ENCODE measurements around the gene EXOC8. TPM values are rescaled to one million over a fixed set of nuclear protein-coding genes. Genes with fewer than 3 reads are reported as not detected.
A peak's percentile ranks its signal among the peaks of the same experiment; 100 is the strongest.

EXOC8 gene
- total and polyA plus RNA-seq, 5 donors, result 5.9 to 16.9 (median 13.0) TPM

- intact Hi-C loops (cut with DNase I), result no loop called here
- ATAC-seq, result no peak
- Histone ChIP-seq H3K9me3 (ENCODE audit: control insufficient read depth, low read length) (no peaks in the 10 kb centered on the region), H3K27ac (ENCODE audit: low read length) (no peak overlapping the region), H3K4me3 (ENCODE audit: low read length) (no peak overlapping the region), H3K4me1 (ENCODE audit: control insufficient read depth, insufficient read depth, low read length) (peaks cover 2% of the 10 kb centered on the region), H3K27me3 (ENCODE audit: control insufficient read depth, insufficient read depth) (no peaks in the 10 kb centered on the region)
- DNase-seq, result no peak
Measured at GRCh38 chr1:231372501-231372900, 34.8 kb upstream of the EXOC8 start.

GRCh38 chr1:231369282-231369681 lies 31.6 kb upstream of the EXOC8 start:
- ATAC-seq (peak in 1 of 2 donors; percentile 35), DNase-seq (no peak)
- Histone ChIP-seq H3K9me3 (ENCODE audit: control insufficient read depth, low read length) (no peaks in the 10 kb centered on the region), H3K4me3 (ENCODE audit: low read length) (no peak overlapping the region), H3K27ac (ENCODE audit: low read length) (no peak overlapping the region), H3K27me3 (ENCODE audit: control insufficient read depth, insufficient read depth) (no peaks in the 10 kb centered on the region), H3K4me1 (ENCODE audit: control insufficient read depth, insufficient read depth, low read length) (no peaks in the 10 kb centered on the region)
- intact Hi-C loops (cut with DNase I), result loop anchor here in 1 of 4 donors (10.0 kb wide), 1 partner anchor 46 kb away; no protein-coding TSS in a partner anchor
- WGBS, result 71% methylated on average over 3 of the region's 3 CpGs

- no peak for ATAC-seq
- intact Hi-C loops (cut with DNase I), result loop anchor here in 2 of 4 donors (5.0 to 10.0 kb wide), 3 partner anchors 51 to 238 kb away; partner anchors contain the start of gene EGLN1 (in 1 of the 2)
- H3K27ac ChIP-seq (ENCODE audit: low read length), result no peak overlapping the region
Measured at GRCh38 chr1:231364192-231364591, 26.5 kb upstream of the EXOC8 start.

GRCh38 chr1:231363624-231364023 lies 26.0 kb upstream of the EXOC8 start:
- no peaks in the 10 kb centered on the region for H3K4me1 ChIP-seq (ENCODE audit: control insufficient read depth, insufficient read depth, low read length)
- H3K27ac ChIP-seq (ENCODE audit: low read length), result no peak overlapping the region
- H3K4me3 ChIP-seq (ENCODE audit: low read length), result no peak overlapping the region
- intact Hi-C loops (cut with DNase I), result loop anchor here in 2 of 4 donors (5.0 to 10.0 kb wide), 3 partner anchors 51 to 239 kb away; partner anchors contain the start of gene EGLN1 (in 1 of the 2)
- DNase-seq (no peak), ATAC-seq (no peak)
- WGBS, result 62% methylated on average over 1 of the region's 1 CpG
- no peaks in the 10 kb centered on the region for H3K9me3 ChIP-seq (ENCODE audit: control insufficient read depth, low read length)
- H3K27me3 ChIP-seq (ENCODE audit: control insufficient read depth, insufficient read depth), result no peaks in the 10 kb centered on the region

More at GRCh38 chr1:231364192-231364591, 26.5 kb upstream of the EXOC8 start:
- DNase-seq, result peak in 1 of 3 donors; percentile 21
- Histone ChIP-seq H3K4me1 (ENCODE audit: control insufficient read depth, insufficient read depth, low read length) (no peaks in the 10 kb centered on the region), H3K4me3 (ENCODE audit: low read length) (no peak overlapping the region), H3K9me3 (ENCODE audit: control insufficient read depth, low read length) (no peaks in the 10 kb centered on the region), H3K27me3 (ENCODE audit: control insufficient read depth, insufficient read depth) (no peaks in the 10 kb centered on the region)
- 88% methylated on average over 5 of the region's 5 CpGs for WGBS

- Histone ChIP-seq H3K4me3 (ENCODE audit: low read length) (no peak overlapping the region), H3K27me3 (ENCODE audit: control insufficient read depth, insufficient read depth) (no peaks in the 10 kb centered on the region), H3K27ac (ENCODE audit: low read length) (no peak overlapping the region), H3K9me3 (ENCODE audit: control insufficient read depth, low read length) (no peaks in the 10 kb centered on the region), H3K4me1 (ENCODE audit: control insufficient read depth, insufficient read depth, low read length) (no peaks in the 10 kb centered on the region)
- 51% methylated on average over 1 of the region's 1 CpG for WGBS
- DNase-seq, result no peak
- intact Hi-C loops (cut with DNase I), result loop anchor here in 2 of 4 donors (5.0 to 10.0 kb wide), 3 partner anchors 52 to 240 kb away; partner anchors contain the start of gene EGLN1 (in 1 of the 2)
- peak in 1 of 2 donors; percentile 62 for ATAC-seq
Measured at GRCh38 chr1:231362325-231362724, 24.7 kb upstream of the EXOC8 start.

GRCh38 chr1:231359113-231359512 lies 21.5 kb upstream of the EXOC8 start:
- DNase-seq (peak in 2 of 3 donors; percentile 46 to 50), ATAC-seq (peak; percentile 51 to 72)
- Histone ChIP-seq H3K27ac (ENCODE audit: low read length) (no peak overlapping the region), H3K9me3 (ENCODE audit: control insufficient read depth, low read length) (no peaks in the 10 kb centered on the region), H3K4me3 (ENCODE audit: low read length) (no peak overlapping the region), H3K4me1 (ENCODE audit: control insufficient read depth, insufficient read depth, low read length) (no peaks in the 10 kb centered on the region), H3K27me3 (ENCODE audit: control insufficient read depth, insufficient read depth) (no peaks in the 10 kb centered on the region)
- WGBS, result 60% methylated on average over 6 of the region's 6 CpGs
- intact Hi-C loops (cut with DNase I), result loop anchor here (5.0 to 10.0 kb wide), 3 partner anchors 56 to 248 kb away; no protein-coding TSS in a partner anchor

GRCh38 chr1:231357831-231358354 lies 20.2 kb upstream of the EXOC8 start:
- Histone ChIP-seq H3K27ac (ENCODE audit: low read length) (peak overlapping the region; percentile 35), H3K27me3 (ENCODE audit: control insufficient read depth, insufficient read depth) (no peaks in the 10 kb centered on the region), H3K4me3 (ENCODE audit: low read length) (no peak overlapping the region), H3K4me1 (ENCODE audit: control insufficient read depth, insufficient read depth, low read length) (no peaks in the 10 kb centered on the region), H3K9me3 (ENCODE audit: control insufficient read depth, low read length) (no peaks in the 10 kb centered on the region)
- intact Hi-C loops (cut with DNase I), result loop anchor here (5.0 to 10.0 kb wide), 3 partner anchors 57 to 249 kb away; no protein-coding TSS in a partner anchor
- peak; percentile 74 to 78 for ATAC-seq
- DNase-seq, result peak in 2 of 3 donors; percentile 7 to 31
- WGBS, result 9% methylated on average over 4 of the region's 4 CpGs

GRCh38 chr1:231357187-231357772 lies 19.6 kb upstream of the EXOC8 start:
- 76% methylated on average over 10 of the region's 10 CpGs for WGBS
- H3K27me3 ChIP-seq (ENCODE audit: control insufficient read depth, insufficient read depth), result no peaks in the 10 kb centered on the region
- H3K4me3 ChIP-seq (ENCODE audit: low read length), result no peak overlapping the region
- ATAC-seq, result no peak
- DNase-seq, result no peak
- H3K27ac ChIP-seq (ENCODE audit: low read length), result no peak overlapping the region
- intact Hi-C loops (cut with DNase I), result loop anchor here (5.0 to 10.0 kb wide), 3 partner anchors 58 to 250 kb away; no protein-coding TSS in a partner anchor
- no peaks in the 10 kb centered on the region for H3K9me3 ChIP-seq (ENCODE audit: control insufficient read depth, low read length)
- no peaks in the 10 kb centered on the region for H3K4me1 ChIP-seq (ENCODE audit: control insufficient read depth, insufficient read depth, low read length)

GRCh38 chr1:231355171-231355570 lies 17.5 kb upstream of the EXOC8 start:
- no peaks in the 10 kb centered on the region for H3K27me3 ChIP-seq (ENCODE audit: control insufficient read depth, insufficient read depth)
- H3K4me3 ChIP-seq (ENCODE audit: low read length), result no peak overlapping the region
- H3K4me1 ChIP-seq (ENCODE audit: control insufficient read depth, insufficient read depth, low read length), result no peaks in the 10 kb centered on the region
- no peak for DNase-seq
- WGBS, result 78% methylated on average over 3 of the region's 3 CpGs
- ATAC-seq, result no peak
- intact Hi-C loops (cut with DNase I), result loop anchor here (5.0 to 10.0 kb wide), 3 partner anchors 60 to 252 kb away; no protein-coding TSS in a partner anchor
- no peaks in the 10 kb centered on the region for H3K9me3 ChIP-seq (ENCODE audit: control insufficient read depth, low read length)
- no peak overlapping the region for H3K27ac ChIP-seq (ENCODE audit: low read length)

GRCh38 chr1:231354330-231355020 lies 16.8 kb upstream of the EXOC8 start:
- Histone ChIP-seq H3K27me3 (ENCODE audit: control insufficient read depth, insufficient read depth) (no peaks in the 10 kb centered on the region), H3K4me1 (ENCODE audit: control insufficient read depth, insufficient read depth, low read length) (no peaks in the 10 kb centered on the region), H3K27ac (ENCODE audit: low read length) (no peak overlapping the region), H3K9me3 (ENCODE audit: control insufficient read depth, low read length) (no peaks in the 10 kb centered on the region), H3K4me3 (ENCODE audit: low read length) (no peak overlapping the region)
- ATAC-seq, result no peak
- WGBS, result 82% methylated on average over 5 of the region's 5 CpGs
- intact Hi-C loops (cut with DNase I), result loop anchor here (5.0 to 10.0 kb wide), 4 partner anchors 60 to 253 kb away; no protein-coding TSS in a partner anchor
- DNase-seq, result no peak

- intact Hi-C loops (cut with DNase I), result loop anchor here in 1 of 4 donors (5.0 to 10.0 kb wide), 2 partner anchors 62 to 249 kb away; no protein-coding TSS in a partner anchor
- no peak for DNase-seq
- WGBS, result 62% methylated on average over 2 of the region's 2 CpGs
- no peak overlapping the region for H3K27ac ChIP-seq (ENCODE audit: low read length)
- H3K4me1 ChIP-seq (ENCODE audit: control insufficient read depth, insufficient read depth, low read length), result no peaks in the 10 kb centered on the region
- H3K4me3 ChIP-seq (ENCODE audit: low read length), result no peak overlapping the region
- no peaks in the 10 kb centered on the region for H3K9me3 ChIP-seq (ENCODE audit: control insufficient read depth, low read length)
- no peak for ATAC-seq
- no peaks in the 10 kb centered on the region for H3K27me3 ChIP-seq (ENCODE audit: control insufficient read depth, insufficient read depth)
Measured at GRCh38 chr1:231353086-231353485, 15.4 kb upstream of the EXOC8 start.

All from right cardiac atrium (tissue), 5 donors.